ENCODE measurements around the gene TDRD12.

GRCh38 chr19:32873247-32873959, 153.8 kb downstream of the TDRD12 start:
- TF ChIP-seq, protein P1, sequence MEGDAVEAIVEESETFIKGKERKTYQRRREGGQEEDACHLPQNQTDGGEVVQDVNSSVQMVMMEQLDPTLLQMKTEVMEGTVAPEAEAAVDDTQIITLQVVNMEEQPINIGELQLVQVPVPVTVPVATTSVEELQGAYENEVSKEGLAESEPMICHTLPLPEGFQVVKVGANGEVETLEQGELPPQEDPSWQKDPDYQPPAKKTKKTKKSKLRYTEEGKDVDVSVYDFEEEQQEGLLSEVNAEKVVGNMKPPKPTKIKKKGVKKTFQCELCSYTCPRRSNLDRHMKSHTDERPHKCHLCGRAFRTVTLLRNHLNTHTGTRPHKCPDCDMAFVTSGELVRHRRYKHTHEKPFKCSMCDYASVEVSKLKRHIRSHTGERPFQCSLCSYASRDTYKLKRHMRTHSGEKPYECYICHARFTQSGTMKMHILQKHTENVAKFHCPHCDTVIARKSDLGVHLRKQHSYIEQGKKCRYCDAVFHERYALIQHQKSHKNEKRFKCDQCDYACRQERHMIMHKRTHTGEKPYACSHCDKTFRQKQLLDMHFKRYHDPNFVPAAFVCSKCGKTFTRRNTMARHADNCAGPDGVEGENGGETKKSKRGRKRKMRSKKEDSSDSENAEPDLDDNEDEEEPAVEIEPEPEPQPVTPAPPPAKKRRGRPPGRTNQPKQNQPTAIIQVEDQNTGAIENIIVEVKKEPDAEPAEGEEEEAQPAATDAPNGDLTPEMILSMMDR (conservative IDR thresholded peaks at IDR 0.05; ENCODE audit: low read depth in 2 of 2), result no peak
- no peak for TF ChIP-seq POLR2AphosphoS5 (IDR thresholded peaks at IDR 0.05; ENCODE audit: low read depth)
- TF ChIP-seq EZH2 (IDR thresholded peaks at IDR 0.05; ENCODE audit: low read depth, unreplicated experiment), result no peak
- TF ChIP-seq CREB1 (CRISPR knock-in tag; IDR thresholded peaks at IDR 0.05; ENCODE audit: low read depth), result no peak
